HepG2 (cell line): ENCODE data around the gene TOB1. TPM values are rescaled to one million over a fixed set of nuclear protein-coding genes. Genes with fewer than 3 reads are reported as not detected.

Experiments
- ATRX ChIP-seq: sonication (generic); formaldehyde crosslinking; IDR thresholded peaks from 2 replicates; pipeline ENCODE4 v1.4.0; 2020; ENCODE audit warnings: missing genetic modification reagents, borderline replicate concordance
- CEBPZ ChIP-seq: IDR thresholded peaks from 2 replicates; pipeline ENCODE4 v1.6.1; 2012; ENCODE audit warnings: low read length, improper control_type of control experiment
- DNMT3B ChIP-seq: conservative IDR thresholded peaks from 2 replicates; pipeline ENCODE4 v1.6.1; 2016; ENCODE audit warnings: missing biosample characterization, control low read depth
- EEA1 ChIP-seq: sonication (generic); formaldehyde crosslinking; IDR thresholded peaks from 2 replicates; pipeline ENCODE4 v1.5.1; 2020; ENCODE audit warnings: mild to moderate bottlenecking, missing genetic modification reagents, borderline replicate concordance
- HNF4A ChIP-seq: sonication (generic); formaldehyde crosslinking; IDR thresholded peaks from 2 replicates; pipeline ENCODE4 v1.4.0; 2020; ENCODE audit warnings: missing genetic modification reagents
- KLF11 ChIP-seq: IDR thresholded peaks from 2 replicates; pipeline ENCODE4 v1.6.1; 2016; ENCODE audit warnings: missing compliant biosample characterization
- NR2C2 ChIP-seq: sonication (generic); formaldehyde crosslinking; IDR thresholded peaks from 2 replicates; pipeline ENCODE4 v1.4.0; 2020; ENCODE audit warnings: missing genetic modification reagents, mild to moderate bottlenecking, moderate library complexity, borderline replicate concordance
- PAX8 ChIP-seq: sonication (generic); formaldehyde crosslinking; IDR thresholded peaks from 2 replicates; pipeline ENCODE4 v1.8.0; 2022; ENCODE audit warnings: mild to moderate bottlenecking, missing genetic modification reagents, borderline replicate concordance
- PITX1 ChIP-seq: sonication (generic); formaldehyde crosslinking; IDR thresholded peaks from 2 replicates; pipeline ENCODE4 v1.5.1; 2020; ENCODE audit warnings: mild to moderate bottlenecking, missing genetic modification reagents
- ZFP1 ChIP-seq: IDR thresholded peaks from 2 replicates; pipeline ENCODE4 v1.6.1; 2016
- ZFP41 ChIP-seq: sonication (generic); formaldehyde crosslinking; IDR thresholded peaks from 2 replicates; pipeline ENCODE4 v1.4.0; 2020; ENCODE audit warnings: mild to moderate bottlenecking, missing genetic modification reagents, borderline replicate concordance
- ZFY ChIP-seq: sonication (generic); formaldehyde crosslinking; IDR thresholded peaks from 2 replicates; pipeline ENCODE4 v1.4.0; 2020; ENCODE audit warnings: missing genetic modification reagents
- ZNF224 ChIP-seq: sonication (generic); formaldehyde crosslinking; IDR thresholded peaks from 2 replicates; pipeline ENCODE4 v1.5.0; 2020; ENCODE audit warnings: mild to moderate bottlenecking, missing genetic modification reagents
- ZNF281 ChIP-seq: sonication (generic); formaldehyde crosslinking; IDR thresholded peaks from 2 replicates; pipeline ENCODE4 v1.4.0; 2020; ENCODE audit warnings: missing genetic modification reagents, borderline replicate concordance
- ZNF296 ChIP-seq: sonication (generic); formaldehyde crosslinking; conservative IDR thresholded peaks from 2 replicates; pipeline ENCODE4 v1.5.0; 2020; ENCODE audit warnings: mild to moderate bottlenecking, missing genetic modification reagents
- ZNF441 ChIP-seq: sonication (generic); formaldehyde crosslinking; IDR thresholded peaks from 2 replicates; pipeline ENCODE4 v1.7.0; 2021; ENCODE audit warnings: missing genetic modification reagents, borderline replicate concordance
- ZNF567 ChIP-seq: sonication (generic); formaldehyde crosslinking; IDR thresholded peaks from 2 replicates; pipeline ENCODE4 v1.8.1; 2023; ENCODE audit warnings: mild to moderate bottlenecking, missing genetic modification reagents, borderline replicate concordance
- ZNF619 ChIP-seq: sonication (generic); formaldehyde crosslinking; IDR thresholded peaks from 2 replicates; pipeline ENCODE4 v1.4.0; 2020; ENCODE audit warnings: mild to moderate bottlenecking, missing genetic modification reagents
- ZNF788 ChIP-seq: sonication (generic); formaldehyde crosslinking; IDR thresholded peaks from 2 replicates; pipeline ENCODE4 v1.5.0; 2020; ENCODE audit warnings: mild to moderate bottlenecking, missing genetic modification reagents, borderline replicate concordance
- polyA plus RNA-seq, 8 experiments: library from polyadenylated mRNA; depleted of rRNA in 3 of 8; stranded (reverse) in 7 of 8; unstranded in 1 of 8; fragments of >200 nt; fragmentation: Illumina TruSeq in 4 of 8; extraction: Trizol in 4 of 8; gene quantifications; 2 replicates each; pipeline versions ENCODE4 v1.2.1 to v1.2.3, GENCODE V29; 2011 to 2016; ENCODE audit warnings: low read depth in 4 of 8, missing spikeins in 1 of 8, mixed read lengths in 1 of 8; ENCODE audit not compliant: insufficient read depth in 1 of 8
- total RNA-seq, 5 experiments: library from RNA; depleted of rRNA; stranded (reverse); fragments of >200 nt; fragmentation: Illumina TruSeq; extraction: Trizol; gene quantifications; 2 replicates each; pipeline ENCODE4 v1.2.3, GENCODE V29; 2016; ENCODE audit warnings: low read depth in 1 of 5
- TF ChIP-seq, protein P1 (sequence below): sonication (generic); formaldehyde crosslinking; conservative IDR thresholded peaks from 2 replicates; pipeline ENCODE4 v1.4.0; 2020; ENCODE audit warnings: missing genetic modification reagents

The TOB1 gene
- total and polyA plus RNA-seq, 2 of the 13 experiments (the other 11 are each of a cell fraction or from before 2014, with no cell fraction given) = 21.9 to 57.7 TPM

GRCh38 chr17:50904518-50905459 lies 38.6 kb upstream of the TOB1 start (continued):
- TF ChIP-seq CEBPZ (no peak), NR2C2 (CRISPR knock-in tag) (peak; percentile 61; the same call in 1 of the 2 replicates), ZNF281 (CRISPR knock-in tag) (peak; percentile 93), ZNF296 (0 out of 2 replicates have a peak, but pooled peaks have one; percentile 64), ZNF224 (CRISPR knock-in tag) (peak; percentile 20), KLF11 (CRISPR knock-in tag) (peak; percentile 35; the same call in 1 of the 2 replicates), ZFP1 (0 out of 2 replicates have a peak, but pooled peaks have one; percentile 50), ZNF567 (CRISPR knock-in tag) (peak; percentile 32; the same call in 1 of the 2 replicates), ZFP41 (CRISPR knock-in tag) (peak; percentile 18; the same call in 1 of the 2 replicates), PITX1 (peak; percentile 85), ZNF788 (CRISPR knock-in tag) (0 out of 2 replicates have a peak, but pooled peaks have one; percentile 15), ZNF619 (CRISPR knock-in tag) (peak; percentile 65; the same call in 1 of the 2 replicates), ATRX (no peak), ZNF441 (CRISPR knock-in tag) (0 out of 2 replicates have a peak, but pooled peaks have one; percentile 27), PAX8 (CRISPR knock-in tag) (no peak), EEA1 (CRISPR knock-in tag) (peak; percentile 35; the same call in 1 of the 2 replicates), HNF4A (CRISPR knock-in tag) (peak; percentile 95), DNMT3B (CRISPR knock-in tag) (no peak), ZFY (peak; percentile 47; the same call in 1 of the 2 replicates)
- TF ChIP-seq, protein P1, sequence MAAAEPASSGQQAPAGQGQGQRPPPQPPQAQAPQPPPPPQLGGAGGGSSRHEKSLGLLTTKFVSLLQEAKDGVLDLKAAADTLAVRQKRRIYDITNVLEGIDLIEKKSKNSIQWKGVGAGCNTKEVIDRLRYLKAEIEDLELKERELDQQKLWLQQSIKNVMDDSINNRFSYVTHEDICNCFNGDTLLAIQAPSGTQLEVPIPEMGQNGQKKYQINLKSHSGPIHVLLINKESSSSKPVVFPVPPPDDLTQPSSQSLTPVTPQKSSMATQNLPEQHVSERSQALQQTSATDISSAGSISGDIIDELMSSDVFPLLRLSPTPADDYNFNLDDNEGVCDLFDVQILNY (CRISPR knock-in tag) = 0 out of 2 replicates have a peak, but pooled peaks have one; percentile 48
